PC-3 (cell line): ENCODE data around the gene DNAJC6. TPM values are rescaled to one million over a fixed set of nuclear protein-coding genes. Genes with fewer than 3 reads are reported as not detected.

ENCODE experiments used
- ATAC-seq: fragments of 200-7000 bp; cut with Tn5 transposase; 2 replicates; pipeline ENCODE4 v1.9.1; 2020; ENCODE audit warnings: mild to moderate bottlenecking, moderate library complexity
- BruUV-seq: library from RNA; stranded (reverse); fragments of 400-500 nt; replicated peaks from 2 replicates; lab custom pipeline; 2021; lab: Mats Ljungman, UMichigan
- CTCF ChIA-PET: fragments of 300-600 bp; sonication (Branson Sonifier 250); formaldehyde crosslinking; loops from one replicate; lab custom pipeline; 2022; ENCODE audit warnings: antibody characterized with exemption; lab: Charles Lee
- POLR2A ChIA-PET: fragments of 300-600 bp; sonication (Branson Sonifier 250); formaldehyde crosslinking; loops from one replicate; lab custom pipeline; 2022; ENCODE audit warnings: antibody characterized with exemption; ENCODE audit not compliant: unreplicated experiment; lab: Charles Lee
- DNase-seq: peaks from one replicate; pipeline ENCODE4 v3.0.0-alpha.2; 2015
- H2AFZ ChIP-seq: fragments of 300-600 bp; sonication (generic); 2 replicates; pipeline ENCODE4 v1.6.0; 2016; ENCODE audit warnings: antibody characterized with exemption, low read length
- H3F3A ChIP-seq: fragments of 300-600 bp; sonication (generic); one replicate; pipeline ENCODE4 v1.6.0; 2017; ENCODE audit warnings: antibody characterized with exemption, low read length, control low read depth, mild to moderate bottlenecking; ENCODE audit not compliant: unreplicated experiment
- H3K27ac ChIP-seq: fragments of 300-600 bp; sonication (generic); 2 replicates; pipeline ENCODE4 v1.5.1; 2016; ENCODE audit warnings: mild to moderate bottlenecking, low read length
- H3K27me3 ChIP-seq: fragments of 300-600 bp; sonication (generic); 2 replicates; pipeline ENCODE4 v1.6.1; 2016; ENCODE audit warnings: low read length, mixed read lengths
- H3K36me3 ChIP-seq: fragments of 300-600 bp; sonication (generic); 2 replicates; pipeline ENCODE4 v1.6.1; 2016; ENCODE audit warnings: low read depth, mixed run types, low read length, mixed read lengths
- H3K4me1 ChIP-seq: fragments of 300-600 bp; sonication (generic); 2 replicates; pipeline ENCODE4 v1.5.1; 2016; ENCODE audit warnings: low read length; ENCODE audit not compliant: insufficient read depth
- H3K4me2 ChIP-seq: fragments of 300-600 bp; sonication (generic); 2 replicates; pipeline ENCODE4 v1.6.0; 2016; ENCODE audit warnings: low read length
- H3K4me3 ChIP-seq: fragments of 300-600 bp; sonication (generic); 2 replicates; pipeline ENCODE4 v1.5.1; 2016; ENCODE audit warnings: mild to moderate bottlenecking, low read length, mixed read lengths
- H3K79me2 ChIP-seq: fragments of 300-600 bp; sonication (generic); 2 replicates; pipeline ENCODE4 v1.6.1; 2017; ENCODE audit warnings: low read length, mixed read lengths
- H3K9ac ChIP-seq: fragments of 300-600 bp; sonication (generic); 2 replicates; pipeline ENCODE4 v1.6.0; 2016; ENCODE audit warnings: mild to moderate bottlenecking, low read length
- H3K9me2 ChIP-seq: fragments of 300-600 bp; sonication (generic); replicated peaks from 2 replicates; pipeline ENCODE4 v1.6.1; 2016; ENCODE audit warnings: mixed run types, low read length, mixed read lengths
- H3K9me3 ChIP-seq: fragments of 300-600 bp; sonication (generic); 2 replicates; pipeline ENCODE4 v1.6.1; 2016; ENCODE audit warnings: low read length, mixed read lengths
- H4K20me1 ChIP-seq: fragments of 300-600 bp; sonication (generic); 2 replicates; pipeline ENCODE4 v1.6.1; 2016; ENCODE audit warnings: low read length, mixed read lengths
- EZH2 ChIP-seq: fragments of 300-600 bp; sonication (generic); IDR thresholded peaks from one replicate; pipeline ENCODE4 v1.6.1; 2017; ENCODE audit warnings: antibody characterized with exemption, mild to moderate bottlenecking, low read length; ENCODE audit not compliant: unreplicated experiment
- EZH2phosphoT487 ChIP-seq: fragments of 300-600 bp; sonication (generic); IDR thresholded peaks from 2 replicates; pipeline ENCODE4 v1.6.1; 2018; ENCODE audit warnings: mild to moderate bottlenecking, antibody characterized with exemption, low read length, borderline replicate concordance
- intact Hi-C: fragments of 100-400 bp; cut with micrococcal nuclease; formaldehyde crosslinking; loops from 2 replicates; pipeline ENCODE4 v1.9.0; 2023
- total RNA-seq: library from RNA; depleted of rRNA; stranded (reverse); fragments of >200 nt; gene quantifications from 2 replicates; pipeline ENCODE4 v1.2.3, GENCODE V29; 2014
- TF ChIP-seq, protein P1 (sequence below): fragments of 300-600 bp; sonication (generic); conservative IDR thresholded peaks from 2 replicates; pipeline ENCODE4 v1.5.1; 2017; ENCODE audit warnings: antibody characterized with exemption, low read depth, mild to moderate bottlenecking, low read length

Gene DNAJC6
- total RNA-seq, 1 experiment from 2014 or later = 3.0 TPM

DNA sequence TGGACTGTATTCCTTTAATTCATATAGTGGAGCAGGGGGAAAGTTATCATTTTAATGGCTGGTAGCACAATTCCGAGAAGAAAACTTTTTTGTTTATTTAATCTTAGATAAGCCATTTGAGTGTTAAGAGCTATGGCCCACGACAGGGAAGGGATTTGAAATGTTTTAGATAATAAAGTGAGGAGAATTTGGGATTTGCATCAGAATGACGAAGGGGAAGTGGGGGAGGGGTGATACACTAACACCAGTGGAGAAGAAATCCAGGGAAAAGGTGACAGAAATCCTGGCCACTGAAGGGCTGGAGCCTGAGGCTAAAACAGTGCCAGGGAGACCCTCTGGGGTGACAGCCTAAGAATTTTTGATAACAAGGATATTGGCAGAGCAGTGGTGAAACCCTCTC is 132.1 kb downstream of the DNAJC6 start:
- H3F3A ChIP-seq = no peaks in the 10 kb centered on the region
- H3K4me1 ChIP-seq = no peaks in the 10 kb centered on the region
- no peak overlapping the region for H3K9ac ChIP-seq
- H3K9me2 ChIP-seq = no peaks in the 10 kb centered on the region
- H3K9me3 ChIP-seq = no peaks in the 10 kb centered on the region
- H4K20me1 ChIP-seq = no peaks in the 10 kb centered on the region
- no peak overlapping the region for H3K4me3 ChIP-seq
- ATAC-seq (no peak), DNase-seq (no peak)
- BruUV-seq = no TSS peak
- POLR2A ChIA-PET = interaction anchor here (0.7 kb wide), 1 partner anchor 10 kb away, joined by 3 read pairs; no protein-coding TSS in a partner anchor
- no peaks in the 10 kb centered on the region for H3K36me3 ChIP-seq
- no peaks in the 10 kb centered on the region for H3K79me2 ChIP-seq
- H3K4me2 ChIP-seq = no peak overlapping the region
- H2AFZ ChIP-seq = no peak overlapping the region
- peaks cover 5% of the 10 kb centered on the region; the same call in 1 of the 2 replicates for H3K27me3 ChIP-seq
- TF ChIP-seq EZH2phosphoT487 = no peak
- no peak overlapping the region for H3K27ac ChIP-seq
- intact Hi-C loops = no loop called here
- CTCF ChIA-PET = no interaction called here

DNA sequence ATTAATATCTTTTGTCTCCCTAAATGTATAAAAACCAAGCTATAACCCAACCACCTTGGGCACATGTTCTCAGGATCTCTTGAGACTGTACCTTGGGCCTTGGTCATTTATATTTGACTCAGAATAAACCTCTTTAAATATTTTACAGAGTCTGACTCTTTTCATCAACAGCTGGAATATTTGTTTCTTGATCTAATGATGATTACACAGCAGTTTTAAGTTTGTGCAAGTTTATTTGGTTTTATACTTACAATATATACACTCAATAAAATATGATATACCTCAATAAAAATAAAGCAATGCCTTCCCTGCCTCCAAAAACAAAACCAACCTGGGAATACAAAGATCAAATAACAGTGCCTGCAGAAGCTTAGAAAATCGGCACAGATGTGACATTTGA is 133.1 kb downstream of the DNAJC6 start:
- no peaks in the 10 kb centered on the region for H3K4me1 ChIP-seq
- no TSS peak for BruUV-seq
- no peaks in the 10 kb centered on the region for H3K79me2 ChIP-seq
- POLR2A ChIA-PET = no interaction called here
- H3K9me3 ChIP-seq = no peaks in the 10 kb centered on the region
- no peaks in the 10 kb centered on the region for H3K36me3 ChIP-seq
- no peaks in the 10 kb centered on the region for H3F3A ChIP-seq
- ATAC-seq = no peak
- CTCF ChIA-PET = no interaction called here
- no peak overlapping the region for H3K4me3 ChIP-seq
- no peaks in the 10 kb centered on the region for H3K9me2 ChIP-seq
- no peak overlapping the region for H2AFZ ChIP-seq
- H4K20me1 ChIP-seq = no peaks in the 10 kb centered on the region
- no peak overlapping the region for H3K27ac ChIP-seq
- H3K27me3 ChIP-seq = peaks cover 5% of the 10 kb centered on the region; the same call in 1 of the 2 replicates
- H3K4me2 ChIP-seq = no peak overlapping the region
- intact Hi-C loops = no loop called here
- H3K9ac ChIP-seq = no peak overlapping the region
- DNase-seq = no peak
- TF ChIP-seq EZH2 = no peak
- TF ChIP-seq, protein P1, sequence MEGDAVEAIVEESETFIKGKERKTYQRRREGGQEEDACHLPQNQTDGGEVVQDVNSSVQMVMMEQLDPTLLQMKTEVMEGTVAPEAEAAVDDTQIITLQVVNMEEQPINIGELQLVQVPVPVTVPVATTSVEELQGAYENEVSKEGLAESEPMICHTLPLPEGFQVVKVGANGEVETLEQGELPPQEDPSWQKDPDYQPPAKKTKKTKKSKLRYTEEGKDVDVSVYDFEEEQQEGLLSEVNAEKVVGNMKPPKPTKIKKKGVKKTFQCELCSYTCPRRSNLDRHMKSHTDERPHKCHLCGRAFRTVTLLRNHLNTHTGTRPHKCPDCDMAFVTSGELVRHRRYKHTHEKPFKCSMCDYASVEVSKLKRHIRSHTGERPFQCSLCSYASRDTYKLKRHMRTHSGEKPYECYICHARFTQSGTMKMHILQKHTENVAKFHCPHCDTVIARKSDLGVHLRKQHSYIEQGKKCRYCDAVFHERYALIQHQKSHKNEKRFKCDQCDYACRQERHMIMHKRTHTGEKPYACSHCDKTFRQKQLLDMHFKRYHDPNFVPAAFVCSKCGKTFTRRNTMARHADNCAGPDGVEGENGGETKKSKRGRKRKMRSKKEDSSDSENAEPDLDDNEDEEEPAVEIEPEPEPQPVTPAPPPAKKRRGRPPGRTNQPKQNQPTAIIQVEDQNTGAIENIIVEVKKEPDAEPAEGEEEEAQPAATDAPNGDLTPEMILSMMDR = no peak
- no peak for TF ChIP-seq EZH2phosphoT487

DNA sequence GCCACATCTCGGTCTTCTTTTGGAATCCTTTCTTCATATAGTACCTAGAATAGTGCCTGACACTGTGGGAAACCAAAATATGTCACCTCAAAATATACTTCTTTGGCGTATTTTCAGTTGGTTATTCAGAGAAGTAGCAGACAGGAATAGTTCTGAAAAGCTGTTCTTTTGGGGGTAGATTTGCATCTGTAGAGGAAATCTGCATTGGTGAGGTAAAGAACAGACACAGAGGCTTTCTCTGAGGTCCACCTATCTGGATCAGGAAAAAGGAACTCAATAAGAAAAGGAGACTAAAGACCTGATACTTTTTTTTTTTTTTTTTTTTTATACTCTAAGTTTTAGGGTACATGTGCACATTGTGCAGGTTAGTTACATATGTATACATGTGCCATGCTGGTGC is 134.3 kb downstream of the DNAJC6 start:
- no peak for TF ChIP-seq EZH2
- TF ChIP-seq, protein P1 = no peak
- no peak for TF ChIP-seq EZH2phosphoT487
- no TSS peak for BruUV-seq
- no peaks in the 10 kb centered on the region for H3K36me3 ChIP-seq
- no peaks in the 10 kb centered on the region for H3K9me2 ChIP-seq
- no peaks in the 10 kb centered on the region for H4K20me1 ChIP-seq
- no peaks in the 10 kb centered on the region for H3F3A ChIP-seq
- no peak overlapping the region for H3K27ac ChIP-seq
- H3K4me3 ChIP-seq = no peak overlapping the region
- H3K9me3 ChIP-seq = no peaks in the 10 kb centered on the region
- no peaks in the 10 kb centered on the region for H3K4me1 ChIP-seq
- DNase-seq (no peak), ATAC-seq (no peak)
- H3K4me2 ChIP-seq = no peak overlapping the region
- CTCF ChIA-PET = interaction anchor here (0.9 kb wide), 1 partner anchor 207 kb away, joined by 3 read pairs; no protein-coding TSS in a partner anchor
- intact Hi-C loops = no loop called here
- H2AFZ ChIP-seq = no peak overlapping the region
- POLR2A ChIA-PET = no interaction called here
- no peak overlapping the region for H3K9ac ChIP-seq
- H3K79me2 ChIP-seq = no peaks in the 10 kb centered on the region
- peaks cover 5% of the 10 kb centered on the region; the same call in 1 of the 2 replicates for H3K27me3 ChIP-seq
